ENCODE data around the gene PLCB1.

DNA sequence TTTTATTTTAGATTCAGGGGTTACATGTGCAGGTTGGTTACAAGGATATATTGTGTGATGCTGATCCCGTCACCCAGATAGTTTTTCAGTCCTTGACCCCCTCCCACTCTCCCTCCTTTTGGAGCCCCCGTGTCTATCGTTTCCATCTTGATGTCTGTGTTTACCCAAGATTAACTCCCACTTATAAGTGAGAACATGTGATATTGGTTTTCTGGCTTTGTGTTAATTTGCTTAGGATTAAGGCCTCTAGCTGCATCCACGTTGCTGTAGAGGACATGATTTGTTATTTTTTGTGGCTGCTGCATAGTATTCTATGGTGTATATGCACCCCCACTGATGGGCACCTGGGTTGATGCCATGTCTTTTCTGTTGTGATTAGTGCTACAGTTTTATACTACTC, 178.6 kb downstream of the PLCB1 start:
- TF ChIP-seq CTCF (IDR thresholded peaks at IDR 0.05) = no peak
- TF ChIP-seq EP300 (IDR thresholded peaks at IDR 0.05) = no peak

Measured in esophagus muscularis mucosa (tissue), 3 donors.